GM12873 (cell line): ENCODE results near the gene MS4A18.

Experiments
- CTCF ChIP-seq: IDR thresholded peaks from 2 replicates; pipeline ENCODE4 v1.5.1; 2012; ENCODE audit warnings: low read depth, mild to moderate bottlenecking, moderate library complexity, low read length, control low read depth; ENCODE audit not compliant: insufficient read depth; ENCODE audit errors: missing control alignments

Gene MS4A18

GRCh38 chr11:60777106-60777505 lies 52.6 kb downstream of the MS4A18 start:
- no peak for TF ChIP-seq CTCF

GRCh38 chr11:60777572-60777971 lies 53.1 kb downstream of the MS4A18 start:
- no peak for TF ChIP-seq CTCF

GRCh38 chr11:60780065-60780464 lies 55.5 kb downstream of the MS4A18 start:
- TF ChIP-seq CTCF: no peak

- TF ChIP-seq CTCF: no peak
Observed at GRCh38 chr11:60780774-60781173, 56.3 kb downstream of the MS4A18 start.

GRCh38 chr11:60781286-60781980 lies 56.9 kb downstream of the MS4A18 start:
- no peak for TF ChIP-seq CTCF

GRCh38 chr11:60781981-60782316 lies 57.4 kb downstream of the MS4A18 start:
- TF ChIP-seq CTCF: no peak

- TF ChIP-seq CTCF: no peak
Observed at GRCh38 chr11:60782393-60783140, 58.0 kb downstream of the MS4A18 start.
